ENCODE results near the gene ANGPT4.

The ANGPT4 gene

GRCh38 chr20:822651-823573, 93.2 kb downstream of the ANGPT4 start:
- no peak for DNase-seq

- DNase-seq, result no peak
Measured at GRCh38 chr20:821731-822065, 94.4 kb downstream of the ANGPT4 start.

- DNase-seq, result no peak
Measured at GRCh38 chr20:821046-821730, 94.9 kb downstream of the ANGPT4 start.

GRCh38 chr20:820323-820953, 95.7 kb downstream of the ANGPT4 start:
- no peak for DNase-seq

Measured in stimulated activated naive CD4-positive, alpha-beta T cell treated with Interleukin-2 at 50 U/mL for 16 hours (primary cell).